ENCODE results near the gene HOXC10.
A peak's percentile ranks its signal among the peaks of the same experiment; 100 is the strongest.

HOXC10 gene

DNA sequence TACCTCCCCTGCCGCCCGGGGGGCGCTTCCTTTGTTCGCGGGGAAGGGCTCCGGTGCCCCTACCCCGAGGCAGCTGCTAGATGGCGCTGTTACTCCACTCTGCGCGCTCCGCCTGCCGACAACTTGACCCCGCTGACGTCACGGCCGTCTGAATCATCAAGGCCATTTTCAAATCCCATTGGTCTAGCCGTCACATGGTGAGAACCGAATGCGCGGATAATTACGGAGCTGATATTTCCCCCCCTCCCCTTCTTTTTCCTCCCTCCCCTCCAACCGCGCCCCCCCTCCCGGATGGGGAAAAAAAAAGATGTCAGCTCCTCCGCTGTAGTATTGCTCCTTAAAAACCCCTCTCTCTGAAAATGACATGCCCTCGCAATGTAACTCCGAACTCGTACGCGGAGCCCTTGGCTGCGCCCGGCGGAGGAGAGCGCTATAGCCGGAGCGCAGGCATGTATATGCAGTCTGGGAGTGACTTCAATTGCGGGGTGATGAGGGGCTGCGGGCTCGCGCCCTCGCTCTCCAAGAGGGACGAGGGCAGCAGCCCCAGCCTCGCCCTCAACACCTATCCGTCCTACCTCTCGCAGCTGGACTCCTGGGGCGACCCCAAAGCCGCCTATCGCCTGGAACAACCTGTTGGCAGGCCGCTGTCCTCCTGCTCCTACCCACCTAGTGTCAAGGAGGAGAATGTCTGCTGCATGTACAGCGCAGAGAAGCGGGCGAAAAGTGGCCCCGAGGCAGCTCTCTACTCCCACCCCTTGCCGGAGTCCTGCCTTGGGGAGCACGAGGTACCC is at the start of gene HOXC10:
Gene HOXC10 (plus strand): TSS at position 246 of the 791 bp plus-strand sequence. CDS start 114 bp downstream, at position 360.
- DNase-seq (ENCODE audit: low spot score) = peak; percentile 11

DNA sequence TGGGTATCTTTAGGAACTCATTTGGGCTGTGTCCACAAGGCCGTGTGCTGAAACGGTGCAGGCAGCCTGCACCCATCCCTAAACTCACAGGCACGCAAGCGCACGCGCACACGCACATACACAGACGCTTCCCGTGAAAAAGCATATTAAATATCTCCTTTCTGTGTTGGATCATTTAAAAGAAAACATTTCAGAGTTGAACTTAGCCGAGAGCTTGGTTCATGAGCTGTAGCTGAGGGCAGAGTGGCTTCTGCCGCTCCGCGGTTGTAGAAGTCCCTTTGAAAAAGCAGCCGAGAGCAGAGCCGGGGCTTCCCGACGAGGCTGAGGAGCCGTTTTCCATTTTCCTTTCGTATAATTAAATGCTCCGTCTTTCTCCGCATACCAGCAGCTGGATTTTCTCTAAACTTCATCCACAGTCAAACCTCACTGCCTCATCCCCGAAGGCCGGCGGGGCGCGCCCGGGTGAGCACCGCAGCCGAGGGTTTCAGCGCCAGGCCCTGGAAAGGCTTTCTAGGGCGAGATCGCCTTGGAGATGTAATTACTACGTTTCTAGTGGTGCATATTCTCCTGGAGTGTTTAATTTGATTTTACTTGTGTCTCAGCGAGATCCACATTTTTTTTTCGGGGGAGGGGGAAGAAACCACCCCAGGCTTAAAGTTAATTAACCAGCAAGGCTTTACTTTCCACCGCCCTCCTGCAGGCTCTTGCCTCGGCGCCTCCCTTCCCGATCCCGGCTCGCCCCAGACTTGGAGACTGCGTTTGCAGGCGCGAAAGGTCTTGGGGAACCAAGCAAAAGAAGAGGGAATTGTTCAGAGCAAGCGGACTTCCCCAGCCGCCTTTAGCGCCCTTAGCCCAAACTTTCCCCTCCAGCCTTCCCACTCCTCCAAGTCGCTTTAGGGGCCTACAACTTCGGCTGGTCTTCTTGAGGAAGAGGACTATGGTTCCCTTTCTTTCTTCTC is 49.3 kb upstream of the HOXC10 start:
- no peak for DNase-seq (ENCODE audit: low spot score)

- no peak for DNase-seq (ENCODE audit: low spot score)
Observed at GRCh38 chr12:53937099-53937498, 47.8 kb upstream of the HOXC10 start.

DNA sequence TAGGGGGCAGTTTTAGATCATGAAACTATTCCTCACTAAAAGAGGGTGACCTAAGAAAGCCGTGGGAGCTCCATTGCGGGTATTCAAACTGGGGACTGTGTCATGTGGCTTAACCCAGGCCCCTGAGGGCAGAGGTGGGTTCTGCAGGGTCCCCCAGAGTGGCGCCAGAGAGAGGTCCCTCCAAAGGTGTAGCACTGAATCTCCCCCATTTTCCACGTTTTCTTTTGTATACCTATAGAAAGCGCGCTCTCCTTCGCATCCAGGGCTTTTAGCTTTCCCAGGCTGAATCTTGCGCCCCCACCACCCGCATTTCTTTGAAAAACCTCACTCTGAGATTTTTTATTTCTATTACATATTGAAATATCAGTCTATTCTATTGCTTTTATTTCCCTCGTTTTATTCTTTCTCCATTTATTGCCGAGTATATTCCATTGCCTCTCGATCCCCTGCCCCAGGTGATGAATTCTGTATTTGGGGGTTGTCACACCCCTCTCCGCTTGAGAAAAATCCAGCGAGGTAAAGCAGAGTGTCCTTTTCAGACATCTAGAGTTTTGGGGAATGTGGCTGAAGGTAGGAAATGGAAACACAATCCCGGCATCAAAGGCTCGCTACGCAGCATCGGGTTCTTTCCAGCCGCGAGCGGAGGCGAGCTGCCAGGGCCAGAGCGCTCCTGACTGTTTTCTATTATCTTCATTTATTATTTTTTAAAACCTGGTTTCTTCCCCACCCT is 47.2 kb upstream of the HOXC10 start:
- no peak for DNase-seq (ENCODE audit: low spot score)

DNA sequence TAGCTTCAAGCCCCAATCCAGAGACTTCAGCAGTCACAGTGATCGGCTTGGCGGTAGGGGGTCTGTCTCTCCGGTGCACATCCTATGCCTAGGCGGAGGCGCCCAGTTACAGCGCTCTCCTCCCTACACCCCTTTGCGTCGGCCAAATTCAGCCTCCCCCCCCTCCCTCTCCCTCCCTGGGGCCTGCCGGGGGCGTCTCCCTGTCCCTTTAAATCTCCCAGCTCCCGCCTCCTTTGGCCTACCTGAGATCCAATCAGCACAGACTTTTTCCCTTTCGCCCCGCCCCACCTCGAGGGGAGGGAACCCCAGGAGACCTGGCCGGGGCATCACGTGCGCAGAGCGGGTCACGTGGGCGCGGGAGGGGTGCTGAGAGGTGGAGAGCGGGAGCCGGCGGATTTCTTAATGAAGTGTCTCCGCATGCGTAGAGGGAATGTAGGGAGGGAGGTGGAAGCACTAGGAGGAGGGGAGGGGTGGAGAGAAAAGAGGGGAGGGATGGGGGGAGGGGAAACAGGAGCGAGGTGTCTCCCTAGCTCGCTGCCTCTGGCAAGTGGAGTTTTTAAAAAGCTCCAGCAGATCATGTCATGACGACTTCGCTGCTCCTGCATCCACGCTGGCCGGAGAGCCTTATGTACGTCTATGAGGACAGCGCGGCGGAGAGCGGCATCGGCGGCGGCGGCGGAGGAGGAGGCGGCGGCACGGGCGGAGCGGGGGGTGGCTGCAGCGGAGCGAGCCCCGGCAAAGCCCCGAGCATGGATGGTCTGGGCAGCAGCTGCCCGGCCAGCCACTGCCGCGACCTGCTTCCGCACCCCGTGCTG is 46.4 kb upstream of the HOXC10 start, which contains the start of gene HOXC13:
Gene HOXC13 (plus strand): TSS at position 506 of the 815 bp plus-strand sequence. CDS start 76 bp downstream, at position 582.
- no peak for DNase-seq (ENCODE audit: low spot score)

- DNase-seq (ENCODE audit: low spot score) = no peak
Observed at GRCh38 chr12:53939141-53940108, 45.5 kb upstream of the HOXC10 start.

GRCh38 chr12:53940443-53941014 is 44.4 kb upstream of the HOXC10 start:
- no peak for DNase-seq (ENCODE audit: low spot score)

DNA sequence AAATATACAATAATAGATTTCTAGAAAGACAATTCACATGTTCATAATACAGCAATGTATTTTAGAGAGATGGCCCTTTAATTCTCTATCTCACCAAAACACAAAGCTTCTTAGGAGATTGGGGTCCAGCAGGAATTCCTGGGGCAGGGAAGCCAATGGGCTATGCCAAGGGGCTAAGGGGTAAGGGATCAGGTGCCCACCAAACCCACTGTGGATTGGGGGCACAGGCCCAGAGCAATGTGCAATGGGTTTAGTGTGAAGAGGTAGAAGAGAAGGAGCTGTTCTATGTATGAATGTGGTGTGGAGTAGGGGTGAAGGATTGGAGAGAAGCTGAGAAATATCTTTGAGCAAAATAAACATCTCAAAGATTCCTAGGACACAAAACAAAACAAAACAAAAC is 43.8 kb upstream of the HOXC10 start:
- no peak for DNase-seq (ENCODE audit: low spot score)

- DNase-seq (ENCODE audit: low spot score) = no peak
Observed at GRCh38 chr12:53941750-53942149, 43.2 kb upstream of the HOXC10 start.

DNA sequence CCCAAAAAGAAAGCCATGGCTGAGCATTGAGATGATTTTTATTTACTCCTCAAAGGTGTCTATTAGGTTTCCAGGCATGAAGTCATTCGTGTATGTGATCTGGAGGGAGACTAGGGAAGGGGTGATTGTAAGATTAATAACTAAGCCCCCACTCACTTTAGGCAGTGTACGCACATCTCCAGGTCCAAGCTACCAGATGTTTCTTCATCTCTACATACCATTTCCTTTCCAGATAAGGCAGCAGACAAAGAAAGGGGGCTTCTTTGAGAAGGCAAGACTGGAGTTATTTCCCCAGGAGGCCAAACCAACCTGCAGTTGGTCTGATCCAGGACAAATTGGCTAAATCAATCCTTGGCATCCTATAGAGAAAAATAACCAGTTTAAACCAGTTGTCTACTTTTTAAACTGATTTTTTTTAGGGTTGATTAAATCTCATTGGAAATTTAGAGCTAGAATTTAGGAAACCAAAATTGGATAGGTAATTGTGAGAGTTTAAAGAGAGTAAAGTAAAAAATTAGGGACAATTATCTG is 42.4 kb upstream of the HOXC10 start:
- DNase-seq (ENCODE audit: low spot score) = no peak

- no peak for DNase-seq (ENCODE audit: low spot score)
Observed at GRCh38 chr12:53944209-53944608, 40.7 kb upstream of the HOXC10 start.

- DNase-seq (ENCODE audit: low spot score) = no peak
Observed at GRCh38 chr12:53944907-53945847, 39.8 kb upstream of the HOXC10 start.

DNA sequence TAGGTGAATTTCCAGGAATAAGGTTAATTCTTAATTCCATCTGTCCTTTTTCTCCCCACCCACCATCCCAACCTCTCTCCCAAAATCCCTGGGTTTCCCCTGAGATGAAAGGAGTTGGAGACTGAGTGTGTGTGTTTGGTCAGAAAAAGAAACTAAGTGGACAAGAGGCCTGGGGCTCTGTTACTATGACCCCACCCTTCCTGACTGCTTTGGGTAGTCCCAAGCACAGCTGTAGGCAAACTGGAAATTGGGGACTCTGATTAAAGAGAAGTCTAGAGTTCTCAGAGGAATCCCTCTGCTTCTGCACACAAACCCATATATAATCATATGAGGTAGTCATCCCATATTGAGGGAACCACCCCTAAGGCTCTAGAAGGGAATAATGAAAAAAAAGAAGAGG is 37.2 kb upstream of the HOXC10 start:
- DNase-seq (ENCODE audit: low spot score) = no peak

- no peak for DNase-seq (ENCODE audit: low spot score)
Observed at GRCh38 chr12:53948650-53949593, 36.0 kb upstream of the HOXC10 start.

- no peak for DNase-seq (ENCODE audit: low spot score)
Observed at GRCh38 chr12:53949631-53950436, 35.1 kb upstream of the HOXC10 start.

DNA sequence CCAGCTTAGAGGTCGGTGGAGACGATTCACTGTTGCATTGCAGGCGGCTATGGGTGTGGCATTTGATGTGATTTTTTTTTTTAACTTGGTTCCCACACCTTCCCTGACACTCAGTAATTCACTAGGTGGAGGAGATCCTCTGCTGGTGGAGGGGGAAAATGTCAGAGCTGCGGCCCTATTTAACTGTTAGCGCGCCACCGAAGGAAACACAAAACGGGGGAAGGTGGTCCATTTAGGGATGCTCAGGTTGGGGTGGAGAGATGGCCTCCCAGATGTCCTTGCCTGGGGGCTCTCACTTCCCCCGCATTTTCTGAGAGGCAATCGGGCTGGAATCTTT is 34.5 kb upstream of the HOXC10 start:
- no peak for DNase-seq (ENCODE audit: low spot score)
